Heart left ventricle (tissue), 16 donors: ENCODE data around the gene DIS3L2. TPM values are rescaled to one million over a fixed set of nuclear protein-coding genes. Genes with fewer than 3 reads are reported as not detected.

Source experiments
- ATAC-seq, 4 donors: fragments of 200-7000 bp; cut with Tn5 transposase; one replicate each; pipeline ENCODE4 v1.9.1; 2020 to 2022; ENCODE audit warnings: moderate library complexity in 4 of 4, mild to moderate bottlenecking in 3 of 4, moderate number of reproducible peaks in 1 of 4
- DNase-seq, 5 donors: peaks; one replicate each; pipeline ENCODE4 v3.0.0-alpha.2; 2020
- H3K27ac ChIP-seq, 12 donors: fragments of 200-600 bp; sonication (generic) in 4 of 12; one replicate each; pipeline versions ENCODE4 v1.5.0 to v1.8.0; 2016 to 2022; ENCODE audit warnings: mild to moderate bottlenecking in 2 of 12
- H3K27me3 ChIP-seq, 9 donors: fragments of 200-600 bp; sonication (generic) in 2 of 9; one replicate each; pipeline versions ENCODE4 v1.5.1 to v1.8.0; 2016 to 2022; ENCODE audit warnings: mild to moderate bottlenecking in 3 of 9
- H3K36me3 ChIP-seq, 9 donors: fragments of 200-600 bp; sonication (generic) in 2 of 9; one replicate each; pipeline versions ENCODE4 v1.5.0 to v1.8.0; 2018 to 2022; ENCODE audit warnings: mild to moderate bottlenecking in 2 of 9
- H3K4me1 ChIP-seq, 12 donors: fragments of 200-600 bp; sonication (generic) in 4 of 12; one replicate each; pipeline versions ENCODE4 v1.5.0 to v1.8.0; 2016 to 2022; ENCODE audit warnings: mild to moderate bottlenecking in 3 of 12
- H3K4me3 ChIP-seq, 12 donors: fragments of 200-600 bp; sonication (generic) in 4 of 12; one replicate each; pipeline versions ENCODE4 v1.5.0 to v1.8.0; 2017 to 2022; ENCODE audit warnings: mild to moderate bottlenecking in 9 of 12, moderate library complexity in 4 of 12
- H3K9me3 ChIP-seq, 12 donors: fragments of 200-600 bp; sonication (generic) in 4 of 12; one replicate each; pipeline versions ENCODE4 v1.5.0 to v1.8.0; 2016 to 2022; ENCODE audit warnings: mild to moderate bottlenecking in 1 of 12
- POLR2A ChIP-seq, 2 donors: fragments of 450-650 bp; IDR thresholded peaks; one replicate each; pipeline ENCODE4 v1.6.1; 2017; ENCODE audit warnings: antibody characterized with exemption in 2 of 2, mild to moderate bottlenecking in 2 of 2, moderate library complexity in 2 of 2
- WGBS, 4 donors: extraction: QIAGEN DNeasy Blood & Tissue Kit in 2 of 4; methylation state at CpG; one replicate each; pipeline versions ENCODE4 v1.1.5 to v1.1.7; 2013 to 2018; 5-methylcytosine and 5-hydroxymethylcytosine counted together
- intact Hi-C, 10 donors: fragments of 100-400 bp; cut with DNase I; formaldehyde crosslinking; loops; one replicate each; pipeline versions ENCODE4 v1.11.1 to v1.14.2; 2022
- polyA plus RNA-seq, 2 donors: library from polyadenylated mRNA; stranded (reverse); fragments of 200-250 nt; gene quantifications; one replicate each; pipeline ENCODE4 v1.2.3, GENCODE V29; 2013
- total RNA-seq, 9 donors: library from RNA; depleted of rRNA in 2 of 9; stranded (reverse); fragments of >200 nt in 2 of 9; fragmentation: NEBNext Ultra II Directional in 3 of 9; extraction: Animal tissue kit (Norgen Biotek cat#: 25700) in 3 of 9; gene quantifications; one replicate each; pipeline versions ENCODE4 v1.1.0 to v1.2.4, GENCODE V29; 2016 to 2023
- TF ChIP-seq, protein P1 (sequence below), 12 donors: fragments of 200-600 bp; sonication (generic) in 4 of 12; IDR thresholded peaks; one replicate each; pipeline versions ENCODE4 v1.5.0 to v1.8.0; 2018 to 2022; ENCODE audit warnings: antibody characterized with exemption in 12 of 12, mild to moderate bottlenecking in 5 of 12
- donor health status: ischemic (EF 13 %, LVEDD 7.1; RV severe dilation, severe dysfunction).
- donor health status: healthy with polysubstance abuse.
- donor health status: DM: no; HTN: yes; CAD: no.
- donor health status: DM: no; HTN: no; CAD: no.
- donor health status: ischemic (EF 25% LVEDD 6.9; RV normal size, moderate dysfunction).
- donor health status: ischemic (EF 25% LVEDD 5.7; RV mildly dilated, moderate dysfunction).
- donor health status: healthy.
- donor health status: DM: yes; HTN: yes; CAD: no.
- donor health status: ischemic (EF 35%, LVEDD 5.7; RV mildly dilated, moderate dysfunction).
- donor health status: nonischemic (EF 11% LVEDD 7.7; RV severe dilation, severe dysfunction).
- donor health status: DM: yes; HTN: yes; CAD: no.
- donor health status: PGD.
- donor health status: ischemic (EF 29% LVEDD 5.4; RV normal size, mild dysfunction).
- donor health status: nonischemic (EF 23%, LVEDD 6.1; RV moderate dilation, normal function).

DIS3L2 gene
- total and polyA plus RNA-seq, 11 donors: 12.4 to 27.3 (median 21.8) TPM

DNA sequence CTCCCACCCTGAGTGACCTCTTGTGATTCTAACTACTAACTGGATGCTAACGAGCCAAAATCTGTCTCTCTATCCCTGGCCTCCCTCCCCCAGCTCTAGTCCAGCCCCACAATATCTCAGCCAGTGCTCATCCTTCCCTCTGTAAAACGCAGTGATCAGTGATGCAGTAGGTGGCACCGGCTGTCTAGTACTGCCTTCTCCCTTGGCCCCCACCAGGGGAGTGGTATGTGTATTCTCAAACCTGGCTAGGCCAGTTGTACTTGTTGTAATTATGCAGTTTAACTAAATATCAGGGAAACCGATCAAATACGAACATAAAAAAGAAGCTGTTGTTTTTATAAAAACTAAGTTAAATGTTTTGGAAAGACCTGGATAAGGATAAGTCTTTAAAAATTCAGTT, 303.8 kb downstream of the DIS3L2 start:
- ATAC-seq (no peak), DNase-seq (no peak)
- 87 to 94% (median 90%) methylated on average over 5 of the region's 5 CpGs for WGBS, 4 donors
- Histone ChIP-seq H3K27ac (no peak overlapping the region), H3K27me3 (no peaks in the 10 kb centered on the region), H3K9me3 (no peaks in the 10 kb centered on the region), H3K4me1 (peaks cover 0 to 6% (median 0%) of the 10 kb centered on the region in 12 donors), H3K36me3 (peaks cover 0 to 40% (median 25%) of the 10 kb centered on the region in 9 donors), H3K4me3 (no peak overlapping the region)
- intact Hi-C loops: no loop called here
- TF ChIP-seq POLR2A (IDR thresholded peaks at IDR 0.05): no peak
- TF ChIP-seq, protein P1, sequence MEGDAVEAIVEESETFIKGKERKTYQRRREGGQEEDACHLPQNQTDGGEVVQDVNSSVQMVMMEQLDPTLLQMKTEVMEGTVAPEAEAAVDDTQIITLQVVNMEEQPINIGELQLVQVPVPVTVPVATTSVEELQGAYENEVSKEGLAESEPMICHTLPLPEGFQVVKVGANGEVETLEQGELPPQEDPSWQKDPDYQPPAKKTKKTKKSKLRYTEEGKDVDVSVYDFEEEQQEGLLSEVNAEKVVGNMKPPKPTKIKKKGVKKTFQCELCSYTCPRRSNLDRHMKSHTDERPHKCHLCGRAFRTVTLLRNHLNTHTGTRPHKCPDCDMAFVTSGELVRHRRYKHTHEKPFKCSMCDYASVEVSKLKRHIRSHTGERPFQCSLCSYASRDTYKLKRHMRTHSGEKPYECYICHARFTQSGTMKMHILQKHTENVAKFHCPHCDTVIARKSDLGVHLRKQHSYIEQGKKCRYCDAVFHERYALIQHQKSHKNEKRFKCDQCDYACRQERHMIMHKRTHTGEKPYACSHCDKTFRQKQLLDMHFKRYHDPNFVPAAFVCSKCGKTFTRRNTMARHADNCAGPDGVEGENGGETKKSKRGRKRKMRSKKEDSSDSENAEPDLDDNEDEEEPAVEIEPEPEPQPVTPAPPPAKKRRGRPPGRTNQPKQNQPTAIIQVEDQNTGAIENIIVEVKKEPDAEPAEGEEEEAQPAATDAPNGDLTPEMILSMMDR (IDR thresholded peaks at IDR 0.05): no peak

DNA sequence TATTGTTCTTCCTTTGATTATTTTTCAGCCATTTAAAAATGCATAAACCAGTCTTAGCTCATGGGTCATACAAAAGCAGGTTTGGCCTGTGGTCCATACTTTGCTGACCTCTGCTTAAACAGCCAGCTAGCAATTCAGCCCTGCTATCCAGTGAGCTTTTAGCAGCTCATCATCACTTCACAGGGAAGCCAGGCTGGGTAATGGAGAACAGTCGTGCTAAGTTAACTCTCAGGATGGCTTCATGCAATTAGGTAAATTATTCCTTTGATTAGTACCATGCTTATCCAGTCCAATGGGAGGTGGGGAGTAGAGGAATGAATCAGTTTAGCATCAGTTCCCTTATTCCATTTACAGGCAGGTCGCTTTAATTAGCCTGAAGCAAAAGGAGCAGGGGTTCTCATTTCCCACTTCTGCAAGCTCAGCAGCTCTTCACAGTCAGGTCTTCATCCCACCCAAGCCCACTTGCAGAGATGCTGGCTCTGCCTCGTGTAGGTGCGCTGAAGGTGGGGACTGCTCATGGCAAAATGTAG, 307.2 kb downstream of the DIS3L2 start:
- Histone ChIP-seq H3K36me3 (peaks cover 0 to 31% (median 16%) of the 10 kb centered on the region in 9 donors), H3K27ac (no peak overlapping the region), H3K4me1 (no peaks in the 10 kb centered on the region), H3K4me3 (no peak overlapping the region), H3K9me3 (no peaks in the 10 kb centered on the region), H3K27me3 (no peaks in the 10 kb centered on the region)
- TF ChIP-seq, protein P1 (IDR thresholded peaks at IDR 0.05): no peak
- no peak for TF ChIP-seq POLR2A (IDR thresholded peaks at IDR 0.05)
- intact Hi-C loops: no loop called here
- DNase-seq (no peak), ATAC-seq (no peak)
- 88 to 91% (median 90%) methylated on average over 4 of the region's 4 CpGs for WGBS, 4 donors

DNA sequence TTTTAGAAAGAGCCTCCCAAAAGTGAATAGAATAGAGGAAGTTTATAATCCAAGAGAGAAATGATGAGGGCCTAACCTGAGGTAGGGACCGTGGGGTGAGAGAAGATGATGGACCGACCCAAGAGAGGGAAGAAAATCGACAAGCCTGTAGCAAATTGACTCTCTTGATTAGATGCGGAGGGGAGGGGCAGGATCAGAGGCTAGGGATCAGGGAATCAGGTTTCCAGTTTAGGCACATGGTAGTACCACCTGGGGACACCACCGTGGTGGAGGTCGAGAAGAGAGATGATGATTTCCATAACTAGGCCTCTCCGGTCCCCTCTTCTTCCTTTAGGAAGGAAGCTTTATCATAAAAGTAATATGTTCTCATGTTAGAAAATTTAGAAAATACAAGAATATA, 308.4 kb downstream of the DIS3L2 start:
- H3K36me3 ChIP-seq: peaks cover 0 to 20% (median 4%) of the 10 kb centered on the region in 9 donors
- 89 to 93% (median 91%) methylated on average over 7 of the region's 7 CpGs for WGBS, 4 donors
- no peak for ATAC-seq

DNA sequence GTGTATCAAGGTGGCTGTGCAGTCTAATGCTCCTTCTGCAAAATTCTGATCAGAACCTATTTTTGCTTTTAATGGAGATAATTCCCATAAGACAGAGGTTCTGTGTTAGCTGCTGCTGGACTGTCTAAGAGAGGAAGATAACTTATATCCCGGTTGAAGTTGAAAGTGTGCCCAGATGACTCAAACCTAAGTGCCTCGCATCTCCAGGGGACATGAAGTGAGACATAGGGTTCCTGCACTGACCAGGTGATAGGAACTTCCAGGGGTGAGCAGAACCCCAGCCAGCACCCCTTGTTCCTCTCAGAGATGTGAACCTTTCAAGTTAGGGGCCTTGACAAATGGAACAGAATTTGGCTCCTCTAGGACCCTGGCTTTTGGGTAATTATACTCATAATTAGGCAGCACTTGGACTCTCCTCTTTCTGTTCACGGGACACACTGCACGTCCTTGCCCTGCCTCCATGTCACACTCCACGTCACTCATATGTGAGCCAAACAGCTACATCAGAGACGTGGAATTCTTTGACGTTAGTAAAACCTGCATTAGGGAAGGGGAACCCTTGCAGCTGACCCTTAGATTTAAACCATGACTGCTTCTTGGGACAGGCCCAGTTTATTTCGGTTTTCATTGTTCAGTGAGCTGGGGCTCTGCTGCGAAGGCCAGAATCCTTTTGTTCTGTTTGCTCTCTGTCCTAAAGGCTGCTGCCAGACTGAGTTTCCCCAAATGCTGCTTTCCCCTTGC, 312.6 kb downstream of the DIS3L2 start:
- ATAC-seq: peak in 1 of 4 donors; percentile 29
- peaks cover 0 to 5% (median 0%) of the 10 kb centered on the region in 9 donors for H3K36me3 ChIP-seq
- no peak for TF ChIP-seq POLR2A (IDR thresholded peaks at IDR 0.05)
- TF ChIP-seq, protein P1 (IDR thresholded peaks at IDR 0.05): no peak
- WGBS, 4 donors: 86 to 95% (median 89%) methylated on average over 9 of the region's 9 CpGs
- no peak for DNase-seq
- H3K27ac ChIP-seq: no peak overlapping the region
- no peaks in the 10 kb centered on the region for H3K27me3 ChIP-seq
- H3K4me1 ChIP-seq: peaks cover 0 to 10% (median 0%) of the 10 kb centered on the region in 12 donors
- intact Hi-C loops: no loop called here
- H3K9me3 ChIP-seq: peaks cover 0 to 10% (median 0%) of the 10 kb centered on the region in 12 donors
- no peak overlapping the region for H3K4me3 ChIP-seq

More for the DNA sequence above, 308.4 kb downstream of the DIS3L2 start:
- H3K27ac ChIP-seq: no peak overlapping the region
- intact Hi-C loops: no loop called here
- H3K4me3 ChIP-seq: no peak overlapping the region
- H3K9me3 ChIP-seq: no peaks in the 10 kb centered on the region
- TF ChIP-seq, protein P1 (IDR thresholded peaks at IDR 0.05): no peak
- TF ChIP-seq POLR2A (IDR thresholded peaks at IDR 0.05): no peak
- no peaks in the 10 kb centered on the region for H3K27me3 ChIP-seq
- H3K4me1 ChIP-seq: no peaks in the 10 kb centered on the region
- no peak for DNase-seq
